Measurements from ENCODE around the gene LMBR1.

The LMBR1 gene

GRCh38 chr7:156795415-156795814 lies 97.6 kb downstream of the LMBR1 start:
- no peak for DNase-seq (ENCODE audit: low spot score)

GRCh38 chr7:156793334-156793733 lies 99.6 kb downstream of the LMBR1 start:
- DNase-seq (ENCODE audit: low spot score), result no peak

- DNase-seq (ENCODE audit: low spot score), result no peak
Measured at GRCh38 chr7:156792611-156793010, 100.4 kb downstream of the LMBR1 start.

GRCh38 chr7:156791241-156791640 lies 101.7 kb downstream of the LMBR1 start:
- DNase-seq (ENCODE audit: low spot score), result no peak

GRCh38 chr7:156790264-156790663 lies 102.7 kb downstream of the LMBR1 start:
- DNase-seq (ENCODE audit: low spot score), result no peak

GRCh38 chr7:156785998-156786543 lies 106.9 kb downstream of the LMBR1 start:
- DNase-seq (ENCODE audit: low spot score), result no peak

GRCh38 chr7:156783864-156784263 lies 109.1 kb downstream of the LMBR1 start:
- DNase-seq (ENCODE audit: low spot score), result no peak

GRCh38 chr7:156781972-156782371 lies 111.0 kb downstream of the LMBR1 start:
- no peak for DNase-seq (ENCODE audit: low spot score)

GRCh38 chr7:156780724-156781455 lies 112.1 kb downstream of the LMBR1 start:
- DNase-seq (ENCODE audit: low spot score), result no peak

GRCh38 chr7:156778668-156779067 lies 114.3 kb downstream of the LMBR1 start:
- DNase-seq (ENCODE audit: low spot score), result no peak

- no peak for DNase-seq (ENCODE audit: low spot score)
Measured at GRCh38 chr7:156778201-156778600, 114.8 kb downstream of the LMBR1 start.

- DNase-seq (ENCODE audit: low spot score), result peak; percentile 8
Measured at GRCh38 chr7:156777364-156778069, 115.5 kb downstream of the LMBR1 start.

- no peak for DNase-seq (ENCODE audit: low spot score)
Measured at GRCh38 chr7:156776527-156776926, 116.5 kb downstream of the LMBR1 start.

GRCh38 chr7:156773966-156774365 lies 119.0 kb downstream of the LMBR1 start:
- DNase-seq (ENCODE audit: low spot score), result no peak

- no peak for DNase-seq (ENCODE audit: low spot score)
Measured at GRCh38 chr7:156772725-156773124, 120.3 kb downstream of the LMBR1 start.

- DNase-seq (ENCODE audit: low spot score), result no peak
Measured at GRCh38 chr7:156768698-156769472, 124.1 kb downstream of the LMBR1 start.

- no peak for DNase-seq (ENCODE audit: low spot score)
Measured at GRCh38 chr7:156766666-156767065, 126.3 kb downstream of the LMBR1 start.

GRCh38 chr7:156765901-156766656 lies 126.9 kb downstream of the LMBR1 start:
- no peak for DNase-seq (ENCODE audit: low spot score)

GRCh38 chr7:156764766-156765165 lies 128.2 kb downstream of the LMBR1 start:
- DNase-seq (ENCODE audit: low spot score), result no peak

- DNase-seq (ENCODE audit: low spot score), result no peak
Measured at GRCh38 chr7:156764016-156764669, 128.8 kb downstream of the LMBR1 start.

- DNase-seq (ENCODE audit: low spot score), result no peak
Measured at GRCh38 chr7:156759579-156760202, 133.3 kb downstream of the LMBR1 start.

Data from CD4-positive, alpha-beta T cell treated with Interleukin-15 for 4 hours (primary cell).